DND-41 (cell line): ENCODE data around the gene ZNF800.
"Not testable (repeated sequence)": the region's sequence is repeated elsewhere in the genome, so short reads cannot be mapped to it uniquely, and the experiment has no call there.

Source experiments
- ATAC-seq: fragments of 200-7000 bp; cut with Tn5 transposase; 3 replicates; pipeline ENCODE4 v1.9.1; 2021; ENCODE audit warnings: low read depth; ENCODE audit not compliant: insufficient read depth
- DNase-seq: peaks from one replicate; pipeline ENCODE4 v3.0.0-alpha.2; 2020
- H2AFZ ChIP-seq: 2 replicates; pipeline ENCODE4 v1.6.0; 2012; ENCODE audit warnings: low read depth, low read length
- H3K27ac ChIP-seq: 2 replicates; pipeline ENCODE4 v1.5.1; 2012; ENCODE audit warnings: low read length, inconsistent platforms
- H3K27me3 ChIP-seq: fragments of 200-600 bp; sonication (generic); 2 replicates; pipeline ENCODE4 v1.6.0; 2012; ENCODE audit warnings: low read length, mild to moderate bottlenecking, inconsistent platforms; ENCODE audit not compliant: insufficient read depth, poor library complexity
- H3K36me3 ChIP-seq: 2 replicates; pipeline ENCODE4 v1.5.1; 2012; ENCODE audit warnings: low read length, inconsistent platforms; ENCODE audit not compliant: insufficient read depth
- H3K4me1 ChIP-seq: 2 replicates; pipeline ENCODE4 v1.5.1; 2012; ENCODE audit warnings: mild to moderate bottlenecking, low read length; ENCODE audit not compliant: insufficient read depth
- H3K4me2 ChIP-seq: 2 replicates; pipeline ENCODE4 v1.6.0; 2012; ENCODE audit warnings: mild to moderate bottlenecking, moderate library complexity, low read length, inconsistent platforms; ENCODE audit not compliant: insufficient read depth
- H3K4me3 ChIP-seq, 2 experiments: fragments of 200-600 bp in 1 of 2; shearing (Covaris generic) in 1 of 2; 2 replicates each; pipeline ENCODE4 v1.5.1; 2012 to 2016; ENCODE audit warnings: inconsistent platforms in 2 of 2, low read length in 2 of 2, mild to moderate bottlenecking in 2 of 2, low read depth in 1 of 2, moderate library complexity in 1 of 2
- H3K79me2 ChIP-seq: 2 replicates; pipeline ENCODE4 v1.6.0; 2012; ENCODE audit warnings: low read length, inconsistent platforms; ENCODE audit not compliant: insufficient read depth
- H3K9ac ChIP-seq: 2 replicates; pipeline ENCODE4 v1.6.0; 2012; ENCODE audit warnings: low read depth, mild to moderate bottlenecking, inconsistent platforms, low read length, moderate library complexity
- H3K9me3 ChIP-seq: 2 replicates; pipeline ENCODE4 v1.5.1; 2012; ENCODE audit warnings: low read length, moderate library complexity, mild to moderate bottlenecking, inconsistent platforms; ENCODE audit not compliant: insufficient read depth, severe bottlenecking
- H4K20me1 ChIP-seq: 2 replicates; pipeline ENCODE4 v1.6.0; 2012; ENCODE audit warnings: low read length; ENCODE audit not compliant: insufficient read depth
- EZH2 ChIP-seq: IDR thresholded peaks from 3 replicates; pipeline ENCODE4 v1.6.1; 2012; ENCODE audit warnings: borderline replicate concordance, low read depth, mild to moderate bottlenecking, moderate library complexity, low read length, inconsistent platforms; ENCODE audit not compliant: severe bottlenecking
- TF ChIP-seq, protein P1 (sequence below): IDR thresholded peaks from 2 replicates; pipeline ENCODE4 v1.5.1; 2012; ENCODE audit warnings: borderline replicate concordance, low read length, moderate library complexity, mild to moderate bottlenecking; ENCODE audit not compliant: poor library complexity, severe bottlenecking; ENCODE audit errors: extremely low read depth

ZNF800 gene

DNA sequence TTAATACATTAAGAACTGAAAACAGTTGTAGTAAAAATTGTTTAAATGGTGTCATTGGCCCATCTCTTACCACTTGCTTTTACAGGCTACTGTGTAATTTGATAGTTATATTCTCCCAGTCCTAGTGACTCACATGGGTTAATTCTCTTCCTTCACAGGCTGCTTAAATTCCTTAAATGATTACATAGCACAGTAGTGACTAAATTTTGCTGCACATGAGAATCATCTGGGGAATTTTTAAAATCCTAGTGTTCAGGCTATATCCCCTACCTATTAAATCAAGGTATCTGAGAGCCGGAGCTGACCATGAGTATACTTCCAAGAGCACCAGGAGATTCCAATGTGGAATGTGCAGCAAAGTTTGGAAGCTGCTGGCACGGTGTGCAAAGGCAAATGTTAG is 45.3 kb upstream of the ZNF800 start:
- no peak for TF ChIP-seq EZH2
- TF ChIP-seq, protein P1, sequence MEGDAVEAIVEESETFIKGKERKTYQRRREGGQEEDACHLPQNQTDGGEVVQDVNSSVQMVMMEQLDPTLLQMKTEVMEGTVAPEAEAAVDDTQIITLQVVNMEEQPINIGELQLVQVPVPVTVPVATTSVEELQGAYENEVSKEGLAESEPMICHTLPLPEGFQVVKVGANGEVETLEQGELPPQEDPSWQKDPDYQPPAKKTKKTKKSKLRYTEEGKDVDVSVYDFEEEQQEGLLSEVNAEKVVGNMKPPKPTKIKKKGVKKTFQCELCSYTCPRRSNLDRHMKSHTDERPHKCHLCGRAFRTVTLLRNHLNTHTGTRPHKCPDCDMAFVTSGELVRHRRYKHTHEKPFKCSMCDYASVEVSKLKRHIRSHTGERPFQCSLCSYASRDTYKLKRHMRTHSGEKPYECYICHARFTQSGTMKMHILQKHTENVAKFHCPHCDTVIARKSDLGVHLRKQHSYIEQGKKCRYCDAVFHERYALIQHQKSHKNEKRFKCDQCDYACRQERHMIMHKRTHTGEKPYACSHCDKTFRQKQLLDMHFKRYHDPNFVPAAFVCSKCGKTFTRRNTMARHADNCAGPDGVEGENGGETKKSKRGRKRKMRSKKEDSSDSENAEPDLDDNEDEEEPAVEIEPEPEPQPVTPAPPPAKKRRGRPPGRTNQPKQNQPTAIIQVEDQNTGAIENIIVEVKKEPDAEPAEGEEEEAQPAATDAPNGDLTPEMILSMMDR, result no peak
- Histone ChIP-seq H3K36me3 (no peaks in the 10 kb centered on the region), H4K20me1 (no peaks in the 10 kb centered on the region), H3K27me3 (no peaks in the 10 kb centered on the region), H3K4me3 (no peak overlapping the region), H3K9me3 (no peaks in the 10 kb centered on the region), H3K4me2 (no peak overlapping the region), H3K9ac (no peak overlapping the region), H2AFZ (no peak overlapping the region), H3K27ac (no peak overlapping the region), H3K4me1 (no peaks in the 10 kb centered on the region), H3K79me2 (no peaks in the 10 kb centered on the region)
- no peak for DNase-seq
- ATAC-seq, result no peak

DNA sequence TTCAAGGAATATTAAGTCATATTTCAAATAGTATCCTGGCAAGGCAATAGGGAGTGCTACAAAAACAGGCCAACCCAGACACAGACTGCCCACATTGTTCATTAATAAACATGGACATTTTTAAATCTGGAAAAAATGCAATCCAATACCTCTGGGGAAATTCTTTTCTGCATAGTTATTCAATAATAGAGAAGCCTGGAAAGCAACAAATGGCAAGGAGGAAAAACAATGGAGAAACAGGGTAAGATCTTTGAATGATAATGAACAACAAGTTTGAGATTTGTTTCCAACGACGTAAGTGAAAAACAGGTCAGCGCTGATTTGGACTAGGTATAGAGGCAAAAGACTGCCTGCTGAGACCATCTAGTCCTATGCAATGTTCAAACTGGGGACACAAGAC is 44.7 kb upstream of the ZNF800 start:
- no peak overlapping the region for H2AFZ ChIP-seq
- no peak overlapping the region for H3K27ac ChIP-seq
- no peaks in the 10 kb centered on the region for H3K27me3 ChIP-seq
- H4K20me1 ChIP-seq, result no peaks in the 10 kb centered on the region
- H3K4me2 ChIP-seq, result no peak overlapping the region
- no peak for DNase-seq
- no peaks in the 10 kb centered on the region for H3K79me2 ChIP-seq
- no peaks in the 10 kb centered on the region for H3K4me1 ChIP-seq
- no peak overlapping the region for H3K9ac ChIP-seq
- TF ChIP-seq, protein P1, result no peak
- no peak for TF ChIP-seq EZH2
- H3K9me3 ChIP-seq, result no peaks in the 10 kb centered on the region
- no peaks in the 10 kb centered on the region for H3K36me3 ChIP-seq
- ATAC-seq, result no peak
- H3K4me3 ChIP-seq, result no peak overlapping the region

DNA sequence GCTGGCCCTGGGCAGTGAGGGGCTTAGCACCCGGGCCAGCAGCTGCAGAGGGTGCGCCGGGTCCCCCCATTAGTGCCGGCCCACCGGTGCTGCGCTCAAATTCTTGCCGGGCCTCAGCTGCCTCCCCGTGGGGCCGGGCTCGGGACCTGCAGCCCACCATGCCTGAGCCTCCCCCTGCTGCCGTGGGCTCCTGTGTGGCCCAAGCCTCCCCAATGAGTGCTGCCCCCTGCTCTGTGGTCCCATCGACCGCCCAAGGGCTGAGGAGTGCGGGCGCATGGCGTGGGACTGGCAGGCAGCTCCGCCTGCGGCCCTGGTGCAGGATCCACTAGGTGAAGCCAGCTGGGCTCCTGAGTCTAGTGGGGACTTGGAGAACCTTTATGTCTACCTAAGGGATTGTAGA is 36.8 kb upstream of the ZNF800 start:
- H3K9me3 ChIP-seq, H4K20me1 ChIP-seq, ATAC-seq, H3K27me3 ChIP-seq, H2AFZ ChIP-seq, H3K4me2 ChIP-seq, H3K27ac ChIP-seq, H3K36me3 ChIP-seq, H3K4me3 ChIP-seq, H3K9ac ChIP-seq, H3K4me1 ChIP-seq, DNase-seq, H3K79me2 ChIP-seq: not testable (repeated sequence)

- no peak overlapping the region for H2AFZ ChIP-seq
- no peak overlapping the region for H3K4me3 ChIP-seq
- H4K20me1 ChIP-seq, result no peaks in the 10 kb centered on the region
- H3K79me2 ChIP-seq, result no peaks in the 10 kb centered on the region
- no peak overlapping the region for H3K27ac ChIP-seq
- H3K4me1 ChIP-seq, result no peaks in the 10 kb centered on the region
- H3K27me3 ChIP-seq, result no peaks in the 10 kb centered on the region
- H3K36me3 ChIP-seq, result no peaks in the 10 kb centered on the region
- no peak overlapping the region for H3K9ac ChIP-seq
- no peak overlapping the region for H3K4me2 ChIP-seq
- DNase-seq, result no peak
- TF ChIP-seq EZH2, result no peak
- TF ChIP-seq, protein P1, result no peak
- H3K9me3 ChIP-seq, result no peaks in the 10 kb centered on the region
- no peak for ATAC-seq
Observed at GRCh38 chr7:127419196-127419595, 26.7 kb upstream of the ZNF800 start.
